GM12891 (cell line): ENCODE results near the gene CHMP4A.

Experiments
- POLR2A ChIP-seq: IDR thresholded peaks from 2 replicates; pipeline ENCODE4 v1.6.1; 2011; ENCODE audit warnings: low read depth, low read length, control low read depth
- POLR2AphosphoS5 ChIP-seq: IDR thresholded peaks from 2 replicates; pipeline ENCODE4 v1.6.1; 2011; ENCODE audit warnings: low read depth, low read length, control low read depth
- SPI1 ChIP-seq: IDR thresholded peaks from 2 replicates; pipeline ENCODE4 v1.6.1; 2011; ENCODE audit warnings: low read depth, low read length, control low read depth
- TAF1 ChIP-seq: IDR thresholded peaks from 2 replicates; pipeline ENCODE4 v1.6.1; 2011; ENCODE audit warnings: low read depth, low read length, control low read depth

GRCh38 chr14:24232645-24233537 is 19.6 kb upstream of the CHMP4A start, which contains the start of gene GMPR2:
- no peak; the same call in 1 of the 2 replicates for TF ChIP-seq POLR2AphosphoS5
- no peak; the same call in 1 of the 2 replicates for TF ChIP-seq POLR2A
- peak; percentile 12 for TF ChIP-seq TAF1
- peak; percentile 50; the same call in 1 of the 2 replicates for TF ChIP-seq SPI1
